22Rv1 (cell line): ENCODE results near the gene ACOXL.

ENCODE experiments used
- H3K27ac ChIP-seq: fragments of 450-650 bp; 2 replicates; pipeline ENCODE4 v1.5.1; 2017
- ZFX ChIP-seq: fragments of 450-650 bp; IDR thresholded peaks from 2 replicates; pipeline ENCODE4 v1.6.1; 2017; ENCODE audit warnings: antibody characterized with exemption, borderline replicate concordance
- TF ChIP-seq, protein P1 (sequence below): fragments of 450-650 bp; IDR thresholded peaks from 2 replicates; pipeline ENCODE4 v1.5.1; 2017; ENCODE audit warnings: mild to moderate bottlenecking

The ACOXL gene

GRCh38 chr2:111134055-111134454, 401.7 kb downstream of the ACOXL start:
- no peak overlapping the region for H3K27ac ChIP-seq
- TF ChIP-seq, protein P1, sequence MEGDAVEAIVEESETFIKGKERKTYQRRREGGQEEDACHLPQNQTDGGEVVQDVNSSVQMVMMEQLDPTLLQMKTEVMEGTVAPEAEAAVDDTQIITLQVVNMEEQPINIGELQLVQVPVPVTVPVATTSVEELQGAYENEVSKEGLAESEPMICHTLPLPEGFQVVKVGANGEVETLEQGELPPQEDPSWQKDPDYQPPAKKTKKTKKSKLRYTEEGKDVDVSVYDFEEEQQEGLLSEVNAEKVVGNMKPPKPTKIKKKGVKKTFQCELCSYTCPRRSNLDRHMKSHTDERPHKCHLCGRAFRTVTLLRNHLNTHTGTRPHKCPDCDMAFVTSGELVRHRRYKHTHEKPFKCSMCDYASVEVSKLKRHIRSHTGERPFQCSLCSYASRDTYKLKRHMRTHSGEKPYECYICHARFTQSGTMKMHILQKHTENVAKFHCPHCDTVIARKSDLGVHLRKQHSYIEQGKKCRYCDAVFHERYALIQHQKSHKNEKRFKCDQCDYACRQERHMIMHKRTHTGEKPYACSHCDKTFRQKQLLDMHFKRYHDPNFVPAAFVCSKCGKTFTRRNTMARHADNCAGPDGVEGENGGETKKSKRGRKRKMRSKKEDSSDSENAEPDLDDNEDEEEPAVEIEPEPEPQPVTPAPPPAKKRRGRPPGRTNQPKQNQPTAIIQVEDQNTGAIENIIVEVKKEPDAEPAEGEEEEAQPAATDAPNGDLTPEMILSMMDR: no peak; the same call in 1 of the 2 replicates
- TF ChIP-seq ZFX: no peak

DNA sequence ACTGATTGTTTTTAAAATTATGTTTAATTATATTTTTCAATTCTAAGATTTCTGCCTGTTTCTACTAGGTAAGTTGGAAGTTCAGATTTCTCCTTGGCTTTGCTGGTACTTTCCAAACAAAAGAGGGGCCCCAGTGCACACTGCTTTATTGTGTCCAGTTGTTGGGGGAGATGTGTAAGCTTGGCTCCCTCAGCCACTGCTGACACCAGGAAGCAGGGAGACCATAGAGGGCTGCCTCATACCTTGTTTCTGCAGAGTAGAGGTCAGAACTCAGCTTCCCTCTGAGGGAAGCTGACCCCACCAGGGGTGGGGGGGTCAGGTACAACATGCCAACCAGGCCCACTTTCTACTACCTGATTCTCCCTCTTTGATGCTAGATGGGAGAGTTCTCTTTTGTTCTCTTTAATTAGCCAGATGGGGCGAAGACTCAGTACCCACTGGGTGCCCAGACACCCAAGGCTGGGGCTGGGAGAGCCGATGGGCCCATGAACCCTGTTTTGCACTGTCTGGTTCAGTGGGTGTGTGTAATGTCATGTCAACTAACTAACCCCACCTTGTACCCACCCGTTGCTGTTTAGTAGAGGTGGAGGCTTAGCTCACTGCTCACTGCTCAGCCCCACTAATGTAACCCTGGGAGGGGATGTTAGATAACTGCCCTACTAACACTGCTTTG, 403.0 kb downstream of the ACOXL start:
- H3K27ac ChIP-seq: no peak overlapping the region
- TF ChIP-seq, protein P1: no peak
- TF ChIP-seq ZFX: no peak

DNA sequence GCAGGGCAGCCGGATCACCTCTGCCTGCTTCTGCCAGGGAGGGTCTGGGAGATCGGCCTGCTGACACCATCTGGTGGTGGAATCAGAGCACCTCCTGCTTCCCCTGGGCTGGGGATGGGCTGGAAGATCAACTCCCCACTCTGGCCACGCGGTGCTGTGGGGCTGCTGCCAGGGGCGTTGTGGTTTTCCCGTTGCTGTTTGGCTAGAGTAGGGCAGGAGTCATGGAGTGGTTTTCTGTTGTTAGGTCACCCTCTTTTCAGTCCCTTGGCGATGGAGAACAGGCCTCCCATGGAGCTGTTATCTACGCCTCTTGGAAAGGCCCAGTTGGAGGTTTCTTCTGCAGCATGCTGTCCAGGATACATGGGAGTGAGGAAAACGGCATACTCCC, 403.5 kb downstream of the ACOXL start:
- H3K27ac ChIP-seq: no peak overlapping the region

DNA sequence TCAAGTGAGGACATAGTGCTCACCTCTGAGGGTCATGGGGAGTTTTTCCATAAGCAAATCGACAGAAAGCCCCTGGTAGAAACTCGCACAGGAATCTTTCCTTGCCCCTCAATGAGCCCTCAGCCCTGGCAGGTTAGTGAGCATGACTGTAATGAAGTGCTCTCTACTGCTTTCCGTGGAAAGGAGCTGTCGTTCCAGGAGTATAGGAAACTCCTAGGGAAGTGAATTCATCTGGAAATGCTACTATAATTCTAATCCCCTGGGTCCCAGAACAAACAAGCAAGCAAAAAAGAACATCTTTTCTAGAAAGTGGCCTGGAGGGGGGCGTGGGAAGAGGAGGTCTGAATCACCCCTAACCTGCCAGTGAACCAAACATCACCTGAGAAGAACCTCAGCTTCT, 406.5 kb downstream of the ACOXL start:
- no peak overlapping the region for H3K27ac ChIP-seq
- TF ChIP-seq, protein P1: no peak
- no peak for TF ChIP-seq ZFX

More for the DNA sequence above, 403.5 kb downstream of the ACOXL start:
- TF ChIP-seq, protein P1: no peak
- TF ChIP-seq ZFX: no peak

- no peak overlapping the region for H3K27ac ChIP-seq
- TF ChIP-seq ZFX: no peak
- TF ChIP-seq, protein P1: no peak
These were observed 407.4 kb downstream of the ACOXL start for GRCh38 chr2:111139637-111140317.

DNA sequence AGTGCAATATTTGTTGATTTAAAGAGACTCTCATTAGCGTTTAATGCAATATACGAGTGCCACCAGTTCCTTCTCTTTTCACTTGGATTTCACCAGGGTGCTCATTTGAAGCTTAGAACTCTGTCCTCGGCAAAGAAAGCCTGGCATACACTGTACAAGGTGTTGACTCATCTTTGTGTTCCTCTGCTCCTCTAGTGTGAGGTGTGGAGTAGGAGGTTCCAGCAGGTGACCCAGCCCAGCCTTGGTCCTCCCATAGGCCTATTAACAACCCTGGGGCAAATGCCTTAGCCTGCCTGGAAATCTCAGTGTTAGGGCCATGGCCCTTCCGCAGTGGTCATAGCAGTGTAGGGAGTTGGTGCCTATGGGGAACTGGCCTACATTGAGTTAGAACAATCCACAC, 408.4 kb downstream of the ACOXL start:
- no peak for TF ChIP-seq ZFX
- TF ChIP-seq, protein P1: no peak
- H3K27ac ChIP-seq: no peak overlapping the region

DNA sequence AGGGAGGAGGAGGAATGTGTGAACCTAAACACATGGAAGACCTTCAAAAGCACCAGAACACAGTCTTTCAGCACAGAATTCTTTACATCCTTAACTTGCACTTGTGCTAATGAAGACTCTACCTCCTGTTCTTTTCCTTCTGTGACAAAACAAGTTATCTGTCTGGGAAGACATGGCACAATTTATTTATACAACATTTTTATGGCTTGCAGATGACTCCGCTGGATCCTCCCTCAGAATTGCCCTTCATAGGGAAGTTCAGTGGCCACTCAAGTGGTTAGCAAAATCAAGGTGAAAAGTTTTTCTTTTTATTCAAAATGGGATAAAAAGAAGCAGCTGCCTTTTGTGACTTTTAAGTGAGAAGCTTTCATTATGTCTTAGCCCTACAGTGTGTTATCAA, 409.7 kb downstream of the ACOXL start:
- H3K27ac ChIP-seq: no peak overlapping the region
- TF ChIP-seq, protein P1: no peak
- no peak for TF ChIP-seq ZFX
